HS-27A (cell line): Measurements from ENCODE around the gene PLGRKT.

Experiments used
- DNase-seq: peaks from one replicate; pipeline ENCODE4 v3.0.0-alpha.2; 2012; ENCODE audit warnings: low read depth, missing footprints

PLGRKT gene

DNA sequence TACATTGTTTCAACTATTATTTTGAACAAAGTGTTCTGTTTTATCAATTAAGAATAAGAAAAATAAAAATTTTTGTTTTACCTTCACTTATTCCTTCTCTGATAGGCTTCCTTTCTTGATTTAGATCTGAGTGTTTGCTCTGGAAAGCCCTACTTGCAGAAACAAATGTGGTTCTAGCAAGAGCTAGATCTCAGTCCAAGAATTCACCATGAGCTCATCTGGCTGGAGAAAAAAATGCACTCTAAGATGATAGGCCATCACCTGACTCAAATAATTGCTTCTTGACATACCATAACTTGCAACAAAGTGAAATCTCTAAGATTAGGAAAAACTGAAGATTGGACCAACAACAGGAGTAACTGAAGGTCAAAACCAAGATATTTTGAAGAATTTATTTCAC, 126.9 kb downstream of the PLGRKT start:
- DNase-seq: no peak
